Activated naive CD8-positive, alpha-beta T cell (primary cell): ENCODE measurements around the gene CLIC1.
A peak's percentile ranks its signal among the peaks of the same experiment; 100 is the strongest.

Experiments used
- H3K27ac Mint-ChIP-seq: one replicate; pipeline ENCODE4 v1.8.0; 2021; ENCODE audit warnings: mixed read lengths
- H3K27me3 Mint-ChIP-seq: one replicate; pipeline ENCODE4 v1.8.0; 2021; ENCODE audit warnings: mixed read lengths
- H3K36me3 Mint-ChIP-seq: one replicate; pipeline ENCODE4 v1.8.0; 2021; ENCODE audit warnings: mixed read lengths
- H3K4me1 Mint-ChIP-seq: one replicate; pipeline ENCODE4 v1.8.0; 2021; ENCODE audit warnings: low read depth, mixed read lengths
- H3K4me3 Mint-ChIP-seq: one replicate; pipeline ENCODE4 v1.8.0; 2021; ENCODE audit warnings: mild to moderate bottlenecking, mixed read lengths
- H3K9me3 Mint-ChIP-seq: one replicate; pipeline ENCODE4 v1.8.0; 2021; ENCODE audit warnings: low read depth, mixed read lengths

The CLIC1 gene

GRCh38 chr6:31723980-31724691 lies 12.2 kb downstream of the CLIC1 start:
- no peak overlapping the region for H3K4me3 Mint-ChIP-seq
- H3K4me1 Mint-ChIP-seq = peaks cover 34% of the 10 kb centered on the region
- peaks cover 4% of the 10 kb centered on the region for H3K36me3 Mint-ChIP-seq
- H3K27me3 Mint-ChIP-seq = no peaks in the 10 kb centered on the region
- no peaks in the 10 kb centered on the region for H3K9me3 Mint-ChIP-seq
- H3K27ac Mint-ChIP-seq = no peak overlapping the region

GRCh38 chr6:31723245-31723979 lies 12.9 kb downstream of the CLIC1 start, which contains the start of gene MPIG6B:
Gene MPIG6B, plus strand, starts transcription at chr6:31723373. Its CDS starts 11 bp downstream, at chr6:31723384.
- Mint-ChIP-seq H3K4me1 (peaks cover 30% of the 10 kb centered on the region), H3K36me3 (peaks cover 4% of the 10 kb centered on the region), H3K27me3 (no peaks in the 10 kb centered on the region), H3K4me3 (peak within 1 kb of the TSS; percentile 5), H3K27ac (no peak within 1 kb of the TSS), H3K9me3 (no peaks in the 10 kb centered on the region)

DNA sequence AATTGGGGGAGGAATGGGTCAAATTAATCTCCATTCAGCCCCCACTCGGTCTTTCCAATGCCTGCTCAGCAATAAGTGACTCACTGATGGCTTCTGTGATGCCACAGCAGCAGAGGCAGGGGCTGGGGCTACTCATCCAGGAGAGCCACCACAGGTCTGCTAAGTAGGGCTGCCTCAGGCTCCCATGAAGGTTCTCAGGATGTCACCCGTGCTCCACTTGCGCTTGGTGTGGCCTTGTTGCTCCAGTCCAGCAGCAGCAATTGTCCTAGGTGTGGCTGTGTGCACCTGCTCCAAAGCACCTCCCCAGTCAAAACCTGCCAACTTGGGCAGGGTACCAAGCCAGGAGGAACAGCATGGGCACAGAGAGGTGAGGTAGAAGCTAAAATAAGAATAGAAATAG lies 14.2 kb downstream of the CLIC1 start:
- H3K27ac Mint-ChIP-seq = no peak overlapping the region
- H3K4me1 Mint-ChIP-seq = peaks cover 23% of the 10 kb centered on the region
- H3K9me3 Mint-ChIP-seq = no peaks in the 10 kb centered on the region
- H3K4me3 Mint-ChIP-seq = peak overlapping the region; percentile 5
- H3K27me3 Mint-ChIP-seq = no peaks in the 10 kb centered on the region
- H3K36me3 Mint-ChIP-seq = peaks cover 4% of the 10 kb centered on the region

DNA sequence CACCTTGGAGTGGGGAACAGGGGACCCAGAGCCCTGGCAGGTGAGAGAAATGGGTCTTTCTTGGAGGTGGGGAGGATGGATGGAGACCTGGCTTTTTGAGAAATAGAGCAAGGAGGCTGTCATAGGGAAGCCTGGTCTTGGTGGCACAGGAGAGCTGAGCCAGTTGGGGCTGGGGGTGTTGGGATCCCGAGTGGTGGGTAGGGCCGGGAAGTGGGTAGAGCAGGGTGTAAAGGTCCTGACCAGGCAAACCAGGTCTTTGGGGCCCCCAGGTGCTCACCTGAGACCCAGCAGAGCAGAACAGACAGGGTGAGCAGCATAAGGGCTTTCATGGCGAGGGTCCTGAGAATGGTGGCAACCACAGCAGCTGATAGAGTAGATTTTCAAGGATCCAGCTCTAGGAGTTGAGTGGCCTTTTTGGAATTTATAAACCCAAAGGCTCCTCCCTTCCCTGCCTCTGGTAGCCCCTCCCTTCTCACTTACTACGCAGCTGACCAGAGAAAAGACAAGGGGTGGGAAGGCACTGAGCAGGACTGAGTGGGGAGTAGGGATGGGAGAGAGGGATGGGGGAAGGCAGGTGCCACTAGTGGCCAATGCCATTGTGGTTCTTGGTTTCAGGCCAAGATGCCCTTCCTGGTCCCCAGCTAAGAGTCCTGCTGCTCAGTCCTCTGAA lies 14.8 kb downstream of the CLIC1 start, which contains the start of gene LY6G6C:
Gene LY6G6C, minus strand, starts transcription at position 396 of the 670 bp plus-strand sequence. Its CDS starts 67 bp downstream, at position 329.
- Mint-ChIP-seq H3K27ac (no peak within 1 kb of the TSS), H3K4me1 (peaks cover 17% of the 10 kb centered on the region), H3K27me3 (no peaks in the 10 kb centered on the region), H3K4me3 (peak within 1 kb of the TSS; percentile 5), H3K9me3 (no peaks in the 10 kb centered on the region), H3K36me3 (no peaks in the 10 kb centered on the region)

DNA sequence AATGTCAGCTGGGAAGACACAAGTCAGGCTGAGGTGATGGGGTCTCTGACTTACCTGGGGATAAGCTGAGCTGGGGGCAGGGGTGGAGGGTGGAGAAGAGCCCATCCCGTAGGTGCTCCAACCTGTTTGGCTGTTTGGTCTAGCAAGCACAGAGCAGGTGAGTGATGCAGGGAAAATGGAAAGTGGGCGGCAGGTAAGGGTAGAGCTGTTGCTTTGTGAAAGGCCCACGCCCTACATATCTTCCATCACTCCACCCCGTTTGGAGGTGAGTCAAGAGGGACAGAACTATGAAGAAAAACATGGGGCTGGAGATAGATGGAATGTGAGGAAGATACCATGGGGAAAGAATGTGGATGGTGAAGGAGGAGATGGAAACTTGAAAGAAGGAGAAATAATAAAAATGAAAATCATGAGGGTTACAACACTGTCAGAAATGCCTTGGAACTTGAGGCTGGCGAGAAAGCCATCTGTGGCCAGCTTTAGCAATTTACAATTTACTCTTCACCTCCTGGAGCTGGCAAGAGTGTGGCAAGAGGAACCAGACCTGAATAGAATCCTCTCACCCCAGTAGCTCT lies 16.0 kb downstream of the CLIC1 start:
- no peaks in the 10 kb centered on the region for H3K36me3 Mint-ChIP-seq
- no peaks in the 10 kb centered on the region for H3K27me3 Mint-ChIP-seq
- peaks cover 9% of the 10 kb centered on the region for H3K4me1 Mint-ChIP-seq
- no peak overlapping the region for H3K4me3 Mint-ChIP-seq
- H3K9me3 Mint-ChIP-seq = no peaks in the 10 kb centered on the region
- no peak overlapping the region for H3K27ac Mint-ChIP-seq

- Mint-ChIP-seq H3K36me3 (no peaks in the 10 kb centered on the region), H3K4me1 (peaks cover 11% of the 10 kb centered on the region), H3K27ac (no peak overlapping the region), H3K9me3 (no peaks in the 10 kb centered on the region), H3K27me3 (no peaks in the 10 kb centered on the region), H3K4me3 (no peak overlapping the region)
These were observed 17.3 kb downstream of the CLIC1 start for GRCh38 chr6:31719001-31719400.

- Mint-ChIP-seq H3K27ac (no peak overlapping the region), H3K9me3 (no peaks in the 10 kb centered on the region), H3K4me1 (peaks cover 10% of the 10 kb centered on the region), H3K27me3 (no peaks in the 10 kb centered on the region), H3K36me3 (no peaks in the 10 kb centered on the region), H3K4me3 (no peak overlapping the region)
These were observed 18.1 kb downstream of the CLIC1 start for GRCh38 chr6:31718265-31718664.

DNA sequence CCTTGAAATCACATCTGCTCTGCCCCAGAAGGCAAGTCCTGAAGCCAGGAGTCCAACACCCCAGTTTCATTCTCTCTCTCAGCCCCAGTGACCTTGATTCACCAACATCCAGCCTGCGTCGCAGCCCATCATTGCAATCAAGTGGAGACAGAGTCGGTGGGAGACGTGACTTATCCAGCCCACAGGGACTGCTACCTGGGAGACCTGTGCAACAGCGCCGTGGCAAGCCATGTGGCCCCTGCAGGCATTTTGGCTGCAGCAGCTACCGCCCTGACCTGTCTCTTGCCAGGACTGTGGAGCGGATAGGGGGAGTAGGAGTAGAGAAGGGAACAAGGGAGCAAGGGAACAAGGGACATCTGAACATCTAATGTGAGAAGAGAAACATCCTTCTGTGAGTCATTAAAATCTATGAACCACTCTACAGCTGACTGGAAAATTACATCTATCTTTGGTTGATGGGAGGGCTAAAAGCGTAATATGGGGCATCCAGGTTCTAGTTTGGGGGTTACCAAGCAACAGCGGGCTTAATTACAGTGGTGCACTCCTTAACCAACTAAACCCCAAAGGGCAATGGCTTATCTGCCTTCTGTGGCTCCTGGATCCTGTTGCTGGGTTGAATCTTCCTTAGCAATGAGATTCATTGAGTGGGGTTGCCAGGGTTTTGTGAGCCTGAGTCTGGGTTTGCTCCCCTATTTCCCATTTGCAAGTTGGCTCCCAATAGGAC lies 18.7 kb downstream of the CLIC1 start:
- H3K27me3 Mint-ChIP-seq = no peaks in the 10 kb centered on the region
- H3K36me3 Mint-ChIP-seq = no peaks in the 10 kb centered on the region
- H3K4me1 Mint-ChIP-seq = peaks cover 10% of the 10 kb centered on the region
- H3K9me3 Mint-ChIP-seq = no peaks in the 10 kb centered on the region
- H3K27ac Mint-ChIP-seq = no peak overlapping the region
- no peak overlapping the region for H3K4me3 Mint-ChIP-seq

- no peaks in the 10 kb centered on the region for H3K27me3 Mint-ChIP-seq
- H3K4me1 Mint-ChIP-seq = peaks cover 17% of the 10 kb centered on the region
- no peak within 1 kb of the TSS for H3K4me3 Mint-ChIP-seq
- no peaks in the 10 kb centered on the region for H3K36me3 Mint-ChIP-seq
- H3K9me3 Mint-ChIP-seq = no peaks in the 10 kb centered on the region
- H3K27ac Mint-ChIP-seq = no peak within 1 kb of the TSS
These were observed 21.0 kb downstream of the CLIC1 start, which contains the start of gene LY6G6D for GRCh38 chr6:31715022-31715958. Gene LY6G6D, plus strand, starts transcription at chr6:31715348. Its CDS starts 8 bp downstream, at chr6:31715356.

DNA sequence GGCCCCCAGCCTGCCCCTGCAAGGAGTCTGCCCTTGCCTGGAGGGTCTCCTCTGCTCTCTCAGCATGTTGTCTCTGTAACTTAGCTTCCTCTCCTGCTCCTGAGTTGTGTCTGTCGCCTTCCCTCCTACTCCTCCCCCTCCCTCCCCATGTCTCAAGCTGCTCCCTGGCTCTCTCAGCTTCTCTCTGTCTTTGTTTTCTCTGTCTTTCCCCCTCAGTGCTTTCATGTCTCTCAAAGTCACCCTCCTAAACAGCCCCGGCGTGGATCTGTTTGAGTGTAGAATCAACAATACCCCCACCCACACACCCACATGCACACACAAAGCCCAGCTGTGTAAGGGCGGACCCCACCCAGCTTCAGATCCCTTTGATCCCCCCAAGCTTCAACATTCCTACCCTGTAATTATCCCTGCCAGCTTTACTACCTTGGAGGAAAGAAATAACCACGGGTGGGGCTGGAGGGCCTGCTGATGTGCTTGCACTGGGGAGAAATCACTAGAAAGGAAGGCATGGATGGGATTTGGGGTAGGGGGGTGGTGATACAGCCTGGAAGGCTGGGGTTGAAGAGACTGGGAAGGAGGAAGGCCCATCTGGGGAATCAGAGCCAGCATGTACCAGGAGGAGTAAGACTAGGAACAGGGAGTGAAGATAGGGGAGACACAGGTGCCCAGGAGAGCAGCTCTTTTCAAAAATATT lies 22.2 kb downstream of the CLIC1 start:
- H3K4me3 Mint-ChIP-seq = no peak overlapping the region
- H3K27ac Mint-ChIP-seq = no peak overlapping the region
- peaks cover 17% of the 10 kb centered on the region for H3K4me1 Mint-ChIP-seq
- no peaks in the 10 kb centered on the region for H3K36me3 Mint-ChIP-seq
- H3K9me3 Mint-ChIP-seq = no peaks in the 10 kb centered on the region
- no peaks in the 10 kb centered on the region for H3K27me3 Mint-ChIP-seq

DNA sequence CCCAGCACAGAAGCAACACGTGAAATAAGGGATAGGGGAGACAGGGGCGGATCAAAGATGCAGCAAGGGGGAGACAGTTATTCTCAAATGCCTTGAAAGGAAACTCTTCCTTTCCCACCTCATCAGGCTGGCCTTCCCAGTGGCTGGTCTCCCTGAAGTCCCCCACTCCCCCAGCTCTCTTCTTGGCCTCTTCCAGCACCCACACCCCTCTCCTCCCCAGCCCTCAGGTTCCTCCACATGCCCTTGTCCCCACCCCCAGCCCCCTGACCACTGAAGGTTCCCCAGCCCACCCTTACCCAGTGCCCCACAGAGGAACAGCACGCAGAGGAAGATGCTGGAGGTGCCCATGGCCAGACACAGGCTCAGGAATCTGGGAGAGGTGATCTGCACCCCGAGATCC lies 22.9 kb downstream of the CLIC1 start:
- Mint-ChIP-seq H3K4me3 (no peak overlapping the region), H3K27ac (no peak overlapping the region), H3K4me1 (peaks cover 17% of the 10 kb centered on the region), H3K27me3 (no peaks in the 10 kb centered on the region), H3K36me3 (no peaks in the 10 kb centered on the region), H3K9me3 (no peaks in the 10 kb centered on the region)

- Mint-ChIP-seq H3K36me3 (no peaks in the 10 kb centered on the region), H3K4me1 (peaks cover 17% of the 10 kb centered on the region)
These were observed 24.0 kb downstream of the CLIC1 start for GRCh38 chr6:31712296-31712695.

GRCh38 chr6:31711233-31711632 lies 25.1 kb downstream of the CLIC1 start:
- Mint-ChIP-seq H3K36me3 (no peaks in the 10 kb centered on the region), H3K9me3 (no peaks in the 10 kb centered on the region), H3K27ac (no peak overlapping the region), H3K4me3 (no peak overlapping the region), H3K4me1 (peaks cover 17% of the 10 kb centered on the region), H3K27me3 (no peaks in the 10 kb centered on the region)

More at GRCh38 chr6:31712296-31712695, 24.0 kb downstream of the CLIC1 start:
- Mint-ChIP-seq H3K4me3 (no peak overlapping the region), H3K27ac (no peak overlapping the region), H3K27me3 (no peaks in the 10 kb centered on the region), H3K9me3 (no peaks in the 10 kb centered on the region)
